DMS79 (cell line): ENCODE results near the gene CERS1.
"Not testable (repeated sequence)": the region's sequence is repeated elsewhere in the genome, so short reads cannot be mapped to it uniquely, and the experiment has no call there.

Experiments used
- DNase-seq: peaks from one replicate; lab custom pipeline; 2025; lab: John Stamatoyannopoulos, UW

Gene CERS1

GRCh38 chr19:18919086-18919899 is 23.3 kb upstream of the CERS1 start, which contains the start of the genes COPE and DDX49:
Gene COPE (minus strand): TSS chr19:18919387. CDS start chr19:18919348, 39 bp downstream.
Gene DDX49 (plus strand): TSS chr19:18919715. CDS start chr19:18919742, 27 bp downstream.
- DNase-seq = peak; percentile 100

DNA sequence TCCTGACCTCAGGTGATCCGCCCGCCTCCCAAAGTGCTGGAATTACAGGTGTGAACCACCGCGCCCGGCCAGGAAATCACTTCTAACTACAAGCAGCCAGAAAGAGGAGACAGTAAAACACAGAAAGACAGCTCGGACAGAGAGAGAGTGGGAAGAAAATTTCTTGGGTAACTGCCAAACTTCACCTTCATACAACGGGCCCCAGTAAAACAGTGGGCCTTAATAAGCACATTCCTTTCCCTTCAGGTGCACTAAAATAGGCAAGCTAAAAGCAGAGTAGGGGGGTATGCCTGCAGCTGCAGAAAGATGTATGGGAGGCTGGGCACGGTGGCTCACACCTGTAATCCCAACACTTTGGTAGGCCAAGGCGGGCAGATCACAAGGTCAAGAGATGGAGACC is 21.6 kb upstream of the CERS1 start:
- DNase-seq = not testable (repeated sequence)

DNA sequence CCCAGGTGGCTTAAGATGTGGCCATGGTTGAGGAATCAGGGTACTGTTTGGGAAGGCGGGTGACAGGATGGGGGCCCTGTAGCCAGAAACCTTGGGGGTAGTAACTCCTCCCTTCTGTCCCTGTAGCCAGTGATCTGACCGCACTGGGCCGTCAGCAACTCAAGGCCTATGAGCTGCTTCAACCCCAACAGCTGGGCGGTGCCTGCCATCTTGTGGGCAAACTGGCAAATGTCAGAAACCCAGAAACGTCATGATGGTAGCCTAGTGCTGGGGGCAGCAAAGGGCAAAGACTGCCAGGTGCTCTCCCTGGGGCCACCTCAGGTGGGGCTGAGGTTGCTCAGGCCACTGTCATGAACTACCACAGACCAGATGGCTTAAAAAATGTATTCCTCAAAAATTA is 19.7 kb upstream of the CERS1 start:
- DNase-seq = no peak

GRCh38 chr19:18913466-18913865 is 17.5 kb upstream of the CERS1 start:
- no peak for DNase-seq

DNA sequence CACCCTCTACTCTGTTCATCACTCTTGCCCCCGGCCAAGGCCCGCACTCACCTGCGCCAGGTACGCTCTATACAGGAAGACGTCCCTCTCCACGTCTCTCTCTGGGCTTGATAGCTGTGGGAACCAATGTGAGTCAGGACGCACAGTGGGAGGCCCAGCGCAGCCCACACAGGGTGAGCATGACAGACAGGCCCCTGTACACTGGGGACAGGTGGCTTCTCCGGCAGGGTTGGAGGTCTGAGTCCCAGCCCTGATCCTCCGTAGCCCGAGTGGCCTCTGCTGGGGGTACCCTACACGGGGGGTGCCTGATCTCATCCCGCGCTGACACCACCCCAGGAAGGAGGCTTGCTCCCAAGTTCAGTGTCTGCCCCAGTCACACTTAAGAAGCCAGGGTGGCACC is 17.0 kb upstream of the CERS1 start:
- DNase-seq = no peak

GRCh38 chr19:18910801-18911436 is 15.0 kb upstream of the CERS1 start:
- DNase-seq = no peak

- no peak for DNase-seq
Observed at GRCh38 chr19:18910010-18910409, 14.1 kb upstream of the CERS1 start.

GRCh38 chr19:18908917-18909619 is 13.1 kb upstream of the CERS1 start:
- DNase-seq = no peak

GRCh38 chr19:18906605-18907519 is 10.9 kb upstream of the CERS1 start:
- no peak for DNase-seq

GRCh38 chr19:18905513-18906236 is 9.7 kb upstream of the CERS1 start:
- no peak for DNase-seq

DNA sequence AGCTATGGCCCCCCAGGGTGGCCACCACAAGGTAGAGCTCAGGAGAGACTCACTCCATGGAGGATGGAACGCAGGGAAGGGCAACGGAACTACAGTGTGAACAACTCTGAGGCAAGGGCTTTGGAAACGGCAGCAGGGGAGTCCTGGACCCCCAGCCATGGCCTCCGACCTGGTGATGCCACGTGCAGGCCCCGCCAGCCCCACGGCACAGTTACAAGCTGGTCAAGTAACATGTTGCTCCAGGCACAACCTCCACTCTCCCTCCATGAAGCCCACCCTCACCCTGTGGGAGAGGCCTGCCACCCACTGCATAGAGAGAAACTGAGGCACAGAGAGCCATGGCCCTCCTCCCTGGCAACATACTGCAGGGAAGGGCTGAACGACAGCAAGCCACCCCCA is 9.1 kb upstream of the CERS1 start:
- DNase-seq = no peak

DNA sequence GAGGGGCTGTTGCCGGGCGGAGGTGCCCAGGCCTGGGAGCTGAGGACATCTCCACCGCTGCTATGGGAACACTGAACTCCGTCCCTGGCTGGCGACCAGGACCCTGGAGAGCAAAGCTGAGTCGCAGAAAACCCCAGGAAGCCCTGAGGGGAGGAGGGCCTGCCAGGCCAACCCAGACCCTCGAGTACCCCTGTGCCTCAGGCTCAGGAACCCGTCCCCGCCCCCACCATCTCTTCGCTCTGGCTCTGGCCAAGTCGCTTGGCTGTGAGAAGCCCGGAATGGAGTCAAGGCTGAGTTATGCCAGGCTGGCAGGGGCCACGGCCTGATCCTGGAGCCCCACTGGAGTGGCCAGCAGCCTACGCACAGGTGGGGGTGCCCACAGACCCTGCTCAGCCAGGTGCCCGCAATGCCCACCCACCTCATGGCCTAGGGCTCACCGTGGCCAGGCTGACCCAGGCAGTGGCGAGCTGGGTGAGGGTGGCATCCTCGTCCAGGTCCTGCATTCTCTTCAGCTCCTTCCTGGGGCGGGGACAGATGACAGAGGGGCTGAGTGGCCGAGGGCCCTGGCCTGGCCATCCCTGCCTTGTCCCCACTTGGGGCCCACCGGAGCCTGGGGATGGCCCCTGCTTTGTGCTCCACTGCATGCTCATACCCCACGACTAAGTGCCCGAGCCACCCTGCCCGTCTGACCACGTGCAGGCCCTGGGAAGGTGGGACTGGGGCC is 8.5 kb upstream of the CERS1 start:
- no peak for DNase-seq

GRCh38 chr19:18903156-18904037 is 7.4 kb upstream of the CERS1 start:
- DNase-seq = no peak

DNA sequence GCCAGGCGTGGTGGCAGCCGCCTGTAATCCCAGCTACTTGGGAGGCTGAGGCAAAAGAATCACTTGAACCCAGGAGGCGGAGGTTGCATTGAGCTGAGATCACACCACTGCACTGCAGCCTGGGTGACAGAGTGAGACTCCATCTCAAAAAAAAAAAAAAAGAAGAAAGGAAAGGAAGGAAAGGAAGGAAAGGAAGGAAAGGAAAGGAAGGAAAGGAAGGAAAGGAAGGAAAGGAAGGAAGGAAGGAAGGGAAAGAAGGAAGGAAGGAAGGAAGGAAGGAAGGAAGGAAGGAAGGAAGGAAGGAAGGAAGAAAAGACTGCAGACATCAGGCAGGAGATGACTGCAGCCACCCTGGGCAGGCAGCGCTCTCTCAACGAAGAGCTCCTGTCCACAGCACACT is 6.6 kb upstream of the CERS1 start:
- DNase-seq = not testable (repeated sequence)

DNA sequence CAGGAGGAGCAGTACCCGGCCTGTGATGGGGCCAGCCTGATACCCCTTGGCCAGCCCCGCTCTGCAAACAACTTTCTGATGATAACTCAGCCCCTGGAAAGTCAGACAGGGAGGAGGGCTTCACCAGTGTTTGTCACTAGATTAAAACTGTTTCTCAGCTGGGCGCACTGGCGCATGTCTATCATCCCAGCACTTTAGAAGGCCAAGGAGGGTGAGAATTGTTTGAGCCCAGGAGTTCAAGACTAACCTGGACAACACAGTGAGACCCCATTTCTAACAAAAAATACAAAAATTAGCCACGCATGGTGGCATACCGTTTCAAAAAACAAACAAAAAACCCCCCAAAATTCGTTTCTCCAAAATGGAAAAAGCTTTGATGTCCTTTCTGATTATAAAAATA is 5.5 kb upstream of the CERS1 start:
- no peak for DNase-seq

DNA sequence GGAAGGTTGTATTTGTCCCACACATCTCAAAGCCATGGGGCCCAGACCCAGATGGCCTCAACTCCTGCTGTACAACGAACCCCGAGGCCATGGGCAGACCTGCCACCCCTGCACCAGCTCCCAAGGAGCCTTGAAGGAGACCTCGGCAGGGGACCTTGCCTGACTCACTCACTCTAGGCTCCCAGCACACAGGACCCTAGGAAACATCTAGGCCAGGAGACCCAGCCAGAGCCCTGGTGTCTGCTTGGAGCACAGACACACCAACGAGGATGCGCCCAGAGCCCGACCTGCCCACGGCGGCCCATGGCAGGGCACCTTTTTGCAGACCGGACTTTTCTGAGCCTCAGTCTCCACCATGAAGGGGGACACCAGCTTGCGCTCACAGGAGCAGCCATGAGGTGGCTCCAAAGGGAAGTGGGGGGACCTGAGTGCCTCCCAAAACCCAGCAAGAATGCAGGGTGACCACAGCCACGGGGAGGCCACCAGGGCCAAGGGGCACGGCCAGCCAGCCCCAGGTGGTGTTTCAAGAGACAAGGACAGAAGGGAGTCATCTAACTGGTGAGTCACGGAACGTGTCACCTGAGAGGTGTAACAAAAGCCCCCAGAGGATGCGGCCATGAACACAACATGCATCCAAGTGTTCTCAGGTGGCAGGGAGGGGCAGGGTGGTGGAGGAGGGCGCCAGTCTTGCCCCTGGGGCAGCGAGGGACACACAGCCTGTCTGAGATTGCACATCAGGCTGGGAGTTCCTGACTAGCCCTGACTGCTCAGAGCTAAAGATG is 4.9 kb upstream of the CERS1 start:
- DNase-seq = no peak

GRCh38 chr19:18899624-18900560 is 3.9 kb upstream of the CERS1 start:
- DNase-seq = no peak
